PC-9 (cell line): Measurements from ENCODE around the gene CPN2.

Source experiments
- EZH2 ChIP-seq: fragments of 200-600 bp; sonication (generic); IDR thresholded peaks from 2 replicates; pipeline ENCODE4 v1.8.0; 2017; ENCODE audit warnings: antibody characterized with exemption, low read depth
- TF ChIP-seq, protein P1 (sequence below): fragments of 200-600 bp; sonication (generic); conservative IDR thresholded peaks from 2 replicates; pipeline ENCODE4 v1.6.1; 2017; ENCODE audit warnings: mixed run types, antibody characterized with exemption, mild to moderate bottlenecking, moderate library complexity

- TF ChIP-seq, protein P1, sequence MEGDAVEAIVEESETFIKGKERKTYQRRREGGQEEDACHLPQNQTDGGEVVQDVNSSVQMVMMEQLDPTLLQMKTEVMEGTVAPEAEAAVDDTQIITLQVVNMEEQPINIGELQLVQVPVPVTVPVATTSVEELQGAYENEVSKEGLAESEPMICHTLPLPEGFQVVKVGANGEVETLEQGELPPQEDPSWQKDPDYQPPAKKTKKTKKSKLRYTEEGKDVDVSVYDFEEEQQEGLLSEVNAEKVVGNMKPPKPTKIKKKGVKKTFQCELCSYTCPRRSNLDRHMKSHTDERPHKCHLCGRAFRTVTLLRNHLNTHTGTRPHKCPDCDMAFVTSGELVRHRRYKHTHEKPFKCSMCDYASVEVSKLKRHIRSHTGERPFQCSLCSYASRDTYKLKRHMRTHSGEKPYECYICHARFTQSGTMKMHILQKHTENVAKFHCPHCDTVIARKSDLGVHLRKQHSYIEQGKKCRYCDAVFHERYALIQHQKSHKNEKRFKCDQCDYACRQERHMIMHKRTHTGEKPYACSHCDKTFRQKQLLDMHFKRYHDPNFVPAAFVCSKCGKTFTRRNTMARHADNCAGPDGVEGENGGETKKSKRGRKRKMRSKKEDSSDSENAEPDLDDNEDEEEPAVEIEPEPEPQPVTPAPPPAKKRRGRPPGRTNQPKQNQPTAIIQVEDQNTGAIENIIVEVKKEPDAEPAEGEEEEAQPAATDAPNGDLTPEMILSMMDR, result no peak
- TF ChIP-seq EZH2, result no peak
Observed at GRCh38 chr3:194395778-194396538, 44.8 kb upstream of the CPN2 start.
